GM21619 (cell line): ENCODE results near the gene MINK1.
A peak's percentile ranks its signal among the peaks of the same experiment; 100 is the strongest.

Source experiments
- ATAC-seq: cut with Tn5 transposase; IDR thresholded peaks from one replicate; pipeline ENCODE4 v1.9.1; 2021; ENCODE audit not compliant: unreplicated experiment

The MINK1 gene

DNA sequence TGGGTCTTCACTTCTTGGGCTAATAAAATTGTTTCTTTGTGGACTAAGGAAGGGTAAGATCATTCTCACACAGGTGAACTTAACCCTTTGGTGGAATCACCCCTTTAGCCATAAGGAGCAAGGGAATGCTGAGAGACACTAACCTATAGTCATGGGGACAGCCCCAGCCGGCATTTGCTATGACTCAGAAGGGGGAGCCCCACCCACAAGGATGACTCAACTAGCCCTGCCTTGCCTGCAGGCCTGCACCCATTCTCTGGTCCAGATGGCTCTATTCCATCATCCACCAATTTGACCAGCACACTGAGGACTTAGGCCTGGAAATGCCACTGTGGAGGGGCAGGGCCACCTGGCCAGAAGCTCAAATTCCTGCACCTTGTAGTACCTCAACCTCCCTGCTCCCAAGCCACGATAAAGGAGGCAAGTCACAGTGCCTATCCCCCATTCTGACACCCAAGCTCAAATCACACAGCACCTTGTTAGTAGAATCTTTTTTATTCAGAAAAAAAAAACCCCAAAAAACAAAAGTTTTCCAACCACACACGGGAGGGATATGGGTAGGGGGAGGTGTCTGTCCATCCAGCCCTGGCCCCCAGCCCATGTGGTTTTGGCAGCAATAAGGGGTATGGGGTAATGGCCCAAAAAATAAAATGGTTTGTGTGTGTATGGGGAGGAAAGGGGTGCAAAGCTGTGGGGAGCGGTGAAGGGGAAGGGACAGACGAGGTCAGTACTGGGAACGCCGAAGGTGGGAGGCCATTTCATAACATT lies 112.2 kb downstream of the MINK1 start:
- ATAC-seq, result peak; percentile 19

DNA sequence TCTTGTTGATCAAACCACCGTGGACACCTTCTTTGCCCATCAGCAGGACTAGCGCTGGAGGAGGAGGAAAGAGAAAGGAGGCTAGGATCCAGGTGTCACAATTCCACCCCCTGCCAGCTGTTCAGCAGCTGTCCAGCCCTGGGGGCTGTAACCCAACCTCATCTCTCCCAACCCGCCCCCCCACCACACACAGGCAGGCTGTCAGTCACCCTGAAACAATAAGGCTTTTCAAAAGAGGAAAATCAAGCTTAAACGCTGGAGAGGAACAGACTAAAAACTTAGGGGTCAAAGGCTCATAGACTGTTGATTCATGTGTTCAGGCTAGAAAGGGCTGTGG lies 112.8 kb downstream of the MINK1 start:
- no peak for ATAC-seq

DNA sequence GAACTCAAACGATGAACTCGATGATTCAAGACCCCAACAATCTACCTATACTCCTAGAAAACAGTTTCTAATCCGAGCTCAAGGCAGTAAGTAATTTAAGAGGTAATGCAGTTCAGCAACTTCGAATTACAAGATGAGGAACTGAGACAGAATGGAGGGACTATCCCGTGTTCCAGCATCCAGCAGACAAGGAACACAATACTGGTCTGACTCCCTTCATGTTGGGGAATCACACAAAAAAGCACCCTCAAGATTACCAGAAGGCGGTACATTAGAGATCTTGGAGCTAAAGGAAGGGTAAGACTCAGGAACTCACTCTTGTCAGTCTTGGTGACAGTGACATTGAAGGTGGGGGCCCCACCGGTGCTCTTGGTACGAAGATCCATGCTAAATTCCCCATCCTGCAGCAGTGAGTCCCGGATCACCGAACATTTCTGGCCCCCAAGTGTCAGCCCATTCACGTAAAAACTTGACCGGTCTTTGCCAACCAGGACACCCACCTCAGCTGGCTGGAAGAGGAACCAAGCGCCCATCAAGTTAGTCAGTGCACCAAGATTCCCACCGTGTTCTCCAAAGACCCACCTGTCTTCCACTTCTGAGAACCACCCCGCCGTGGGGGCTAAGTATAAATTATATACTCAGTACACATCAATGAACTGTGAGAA lies 113.3 kb downstream of the MINK1 start:
- no peak for ATAC-seq

DNA sequence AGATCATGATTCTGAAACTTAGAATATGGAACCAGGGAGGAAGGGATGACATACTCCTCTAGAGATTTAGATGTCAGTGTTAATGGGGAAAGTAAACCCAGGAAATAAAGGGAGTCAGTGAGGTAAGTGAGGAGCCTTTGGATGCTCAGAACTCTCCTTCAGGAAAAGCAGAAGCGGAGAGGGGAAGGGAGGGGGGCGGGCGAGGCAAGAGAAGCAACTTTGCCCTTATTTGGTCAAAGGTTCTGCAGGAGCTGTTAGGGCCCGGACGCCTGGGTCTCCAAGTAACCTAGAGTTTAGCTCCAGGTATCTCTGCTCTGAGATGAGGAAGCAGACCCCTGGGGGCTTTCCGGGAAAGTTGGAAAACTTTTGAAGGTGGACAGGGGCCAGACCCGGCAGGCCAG lies 113.9 kb downstream of the MINK1 start:
- no peak for ATAC-seq
